CD4-positive, alpha-beta T cell (primary cell): ENCODE data around the gene MEIOSIN. TPM values are rescaled to one million over a fixed set of nuclear protein-coding genes. Genes with fewer than 3 reads are reported as not detected.
A peak's percentile ranks its signal among the peaks of the same experiment; 100 is the strongest.

Experiments used
- ATAC-seq: fragments of 200-7000 bp; cut with Tn5 transposase; one replicate; pipeline ENCODE4 v1.10.0; 2022; ENCODE audit warnings: mild to moderate bottlenecking; ENCODE audit not compliant: poor library complexity
- CTCF ChIA-PET: fragments of 350-600 bp; sonication (Branson Sonifier 250); formaldehyde crosslinking; loops from one replicate; lab custom pipeline; 2021; ENCODE audit warnings: antibody characterized with exemption, inconsistent platforms; lab: Charles Lee
- POLR2A ChIA-PET: fragments of 350-600 bp; sonication (Branson Sonifier 250); formaldehyde crosslinking; loops from one replicate; lab custom pipeline; 2021; ENCODE audit warnings: antibody characterized with exemption, inconsistent platforms; lab: Charles Lee
- DNase-seq, 14 experiments: peaks; one replicate each; pipeline ENCODE4 v3.0.0-alpha.2; 2013 to 2020; ENCODE audit warnings: mixed read lengths in 2 of 14
- H3K27ac ChIP-seq, 2 donors: one replicate each; pipeline versions ENCODE4 v1.5.1 to v1.7.0; 2013; ENCODE audit warnings: low read length in 2 of 2, low read depth in 1 of 2, mild to moderate bottlenecking in 1 of 2
- H3K27me3 ChIP-seq, 2 experiments: 1 replicate in 1 of 2; 2 replicates in 1 of 2; pipeline versions ENCODE4 v1.6.1 to v1.7.0; 2013; ENCODE audit warnings: low read length in 2 of 2, control low read depth in 1 of 2, mild to moderate bottlenecking in 1 of 2, moderate library complexity in 1 of 2; ENCODE audit not compliant: insufficient read depth in 2 of 2, control insufficient read depth in 1 of 2
- H3K36me3 ChIP-seq: one replicate; pipeline ENCODE4 v1.6.1; 2013; ENCODE audit warnings: low read length, control low read depth; ENCODE audit not compliant: insufficient read depth
- H3K4me1 ChIP-seq: one replicate; pipeline ENCODE4 v1.6.1; 2013; ENCODE audit warnings: low read length, control low read depth; ENCODE audit not compliant: insufficient read depth
- H3K4me3 ChIP-seq: one replicate; pipeline ENCODE4 v1.5.1; 2013; ENCODE audit warnings: mild to moderate bottlenecking, low read length, moderate library complexity
- H3K9me3 ChIP-seq, 2 experiments: 1 replicate in 1 of 2; 2 replicates in 1 of 2; pipeline versions ENCODE4 v1.6.1 to v1.7.0; 2013; ENCODE audit warnings: low read length in 2 of 2, mild to moderate bottlenecking in 2 of 2, control low read depth in 1 of 2, moderate library complexity in 1 of 2; ENCODE audit not compliant: control insufficient read depth in 1 of 2, insufficient read depth in 1 of 2
- H3K27ac Mint-ChIP-seq: one replicate; pipeline ENCODE4 v1.8.0; 2020; ENCODE audit warnings: mixed read lengths
- H3K27me3 Mint-ChIP-seq: one replicate; pipeline ENCODE4 v1.8.0; 2021; ENCODE audit warnings: mixed read lengths
- H3K36me3 Mint-ChIP-seq: one replicate; pipeline ENCODE4 v1.8.0; 2021; ENCODE audit warnings: low read depth, mixed read lengths
- H3K4me1 Mint-ChIP-seq: one replicate; pipeline ENCODE4 v1.8.0; 2021; ENCODE audit warnings: low read depth, mixed read lengths
- H3K4me3 Mint-ChIP-seq: one replicate; pipeline ENCODE4 v1.8.0; 2020; ENCODE audit warnings: mild to moderate bottlenecking, mixed read lengths
- H3K9me3 Mint-ChIP-seq: one replicate; pipeline ENCODE4 v1.8.0; 2020; ENCODE audit warnings: mixed read lengths
- CTCF ChIP-seq: fragments of 200-600 bp; IDR thresholded peaks from one replicate; pipeline ENCODE4 v1.8.0; 2022; ENCODE audit warnings: antibody characterized with exemption, mild to moderate bottlenecking
- intact Hi-C, 2 experiments: fragments of 100-400 bp; cut with DNase I in 1 of 2; cut with micrococcal nuclease in 1 of 2; formaldehyde crosslinking; loops; one replicate each; pipeline versions ENCODE4 v1.15.1 to v1.9.0; 2023 to 2025; cut with DNase I, micrococcal nuclease
- total RNA-seq, 174 experiments: library from RNA in 2 of 174; stranded (reverse) in 2 of 174; gene quantifications; one replicate each; pipeline ENCODE4 v1.2.3 and lab custom pipeline; 2021 to 2026

Gene MEIOSIN
- total RNA-seq, 2 experiments from 2014 or later: not detected

GRCh38 chr19:45693106-45693788 is 40.0 kb upstream of the MEIOSIN start:
- Histone ChIP-seq H3K36me3 (peaks cover 24% of the 10 kb centered on the region), H3K4me1 (peaks cover 38% of the 10 kb centered on the region), H3K9me3 (no peaks in the 10 kb centered on the region), H3K27ac (peak overlapping the region; percentile 86 to 93), H3K4me3 (peak overlapping the region; percentile 85), H3K27me3 (no peaks in the 10 kb centered on the region)
- H3K27me3 Mint-ChIP-seq: no peaks in the 10 kb centered on the region
- peak; percentile 61 to 84 (median 67) for DNase-seq
- no peak for ATAC-seq
- H3K4me1 Mint-ChIP-seq: peaks cover 33% of the 10 kb centered on the region
- TF ChIP-seq CTCF: peak; percentile 84
- peak overlapping the region; percentile 95 for H3K27ac Mint-ChIP-seq
- H3K4me3 Mint-ChIP-seq: peak overlapping the region; percentile 96
- intact Hi-C loops: loop anchor here (1.0 to 10.0 kb wide), 7 partner anchors 16 to 518 kb away; partner anchors contain the start of genes BLOC1S3 (in 1 of the 2), FBXO46 (in 1 of the 2), OPA3 (in 1 of the 2) and TRAPPC6A (in 1 of the 2)
- ChIA-PET CTCF (interaction anchor here (0.7 to 4.8 kb wide), 17 partner anchors 10 to 254 kb away, joined by 3 to 29 read pairs (median 7); partner anchors contain the start of genes FBXO46, OPA3 and SIX5), POLR2A (interaction anchor here (0.6 to 2.7 kb wide), 10 partner anchors 8 to 76 kb away, joined by 3 to 48 read pairs (median 10); partner anchors contain the start of genes FBXO46 and SIX5)
- H3K36me3 Mint-ChIP-seq: peaks cover 47% of the 10 kb centered on the region
- H3K9me3 Mint-ChIP-seq: no peaks in the 10 kb centered on the region

- Histone ChIP-seq H3K4me1 (peaks cover 2% of the 10 kb centered on the region), H3K36me3 (peaks cover 13% of the 10 kb centered on the region), H3K27ac (no peak overlapping the region), H3K27me3 (no peaks in the 10 kb centered on the region), H3K9me3 (no peaks in the 10 kb centered on the region), H3K4me3 (no peak overlapping the region)
- Mint-ChIP-seq H3K36me3 (peaks cover 18% of the 10 kb centered on the region), H3K4me3 (no peak overlapping the region), H3K27ac (no peak overlapping the region), H3K27me3 (no peaks in the 10 kb centered on the region), H3K4me1 (no peaks in the 10 kb centered on the region), H3K9me3 (no peaks in the 10 kb centered on the region)
- intact Hi-C loops: no loop called here
- ATAC-seq (no peak), DNase-seq (no peak)
- TF ChIP-seq CTCF: no peak
- ChIA-PET POLR2A (interaction anchor here (1.3 to 2.0 kb wide), 2 partner anchors 9 to 16 kb away, joined by 3 to 7 read pairs; partner anchors contain the start of gene QPCTL), CTCF (no interaction called here)
Observed at GRCh38 chr19:45701676-45702075, 31.6 kb upstream of the MEIOSIN start.

DNA sequence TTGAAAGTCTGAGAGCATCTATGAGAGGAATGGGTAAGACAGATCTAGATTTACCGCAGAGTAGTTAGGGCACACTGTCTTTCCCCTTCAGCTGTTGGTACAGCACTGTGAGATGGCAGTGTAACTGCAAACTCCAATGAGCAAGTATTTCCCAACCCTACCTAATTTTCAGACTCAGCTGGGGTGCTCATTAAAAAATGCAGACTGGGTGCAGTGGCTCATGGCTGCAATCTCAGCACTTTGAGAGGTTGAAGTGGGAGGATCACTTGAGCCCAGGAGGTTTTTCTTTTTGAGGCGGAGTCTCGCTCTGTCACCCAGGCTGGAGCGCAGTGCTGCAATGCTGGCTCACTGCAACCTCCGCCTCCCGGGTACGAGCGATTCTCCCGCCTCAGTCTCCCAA is 28.1 kb upstream of the MEIOSIN start:
- H3K27ac Mint-ChIP-seq: no peak overlapping the region
- no peak overlapping the region for H3K4me3 Mint-ChIP-seq
- H3K36me3 Mint-ChIP-seq: peaks cover 15% of the 10 kb centered on the region
- H3K4me1 Mint-ChIP-seq: peaks cover 4% of the 10 kb centered on the region
- no peak overlapping the region for H3K4me3 ChIP-seq
- peaks cover 7% of the 10 kb centered on the region for H3K4me1 ChIP-seq
- H3K27ac ChIP-seq: no peak overlapping the region
- ChIA-PET CTCF (interaction anchor here (2.1 kb wide), 1 partner anchor 11 kb away, joined by 5 read pairs; no protein-coding TSS in a partner anchor), POLR2A (interaction anchor here (1.1 kb wide), 1 partner anchor 11 kb away, joined by 3 read pairs; no protein-coding TSS in a partner anchor)
- TF ChIP-seq CTCF: no peak
- ATAC-seq (no peak), DNase-seq (no peak)
- intact Hi-C loops: no loop called here
- peaks cover 15% of the 10 kb centered on the region for H3K36me3 ChIP-seq
- H3K27me3 Mint-ChIP-seq: no peaks in the 10 kb centered on the region
- no peaks in the 10 kb centered on the region for H3K9me3 Mint-ChIP-seq
- no peaks in the 10 kb centered on the region for H3K27me3 ChIP-seq
- no peaks in the 10 kb centered on the region for H3K9me3 ChIP-seq
